WTC11 (cell line): ENCODE measurements around the gene TASP1.

Source experiments
- ESRRA ChIP-seq: sonication (generic); formaldehyde crosslinking; IDR thresholded peaks from 2 replicates; pipeline ENCODE4 v1.8.1; 2022; ENCODE audit warnings: mild to moderate bottlenecking, missing genetic modification reagents, borderline replicate concordance
- TF ChIP-seq, protein P1 (sequence below): sonication (generic); formaldehyde crosslinking; IDR thresholded peaks from 2 replicates; pipeline ENCODE4 v1.8.1; 2023; ENCODE audit warnings: mild to moderate bottlenecking, missing genetic modification reagents, moderate library complexity
- TF ChIP-seq, protein P2 (sequence below): fragments of 200-600 bp; IDR thresholded peaks from 2 replicates; pipeline ENCODE4 v1.8.0; 2022; ENCODE audit warnings: antibody characterized with exemption

DNA sequence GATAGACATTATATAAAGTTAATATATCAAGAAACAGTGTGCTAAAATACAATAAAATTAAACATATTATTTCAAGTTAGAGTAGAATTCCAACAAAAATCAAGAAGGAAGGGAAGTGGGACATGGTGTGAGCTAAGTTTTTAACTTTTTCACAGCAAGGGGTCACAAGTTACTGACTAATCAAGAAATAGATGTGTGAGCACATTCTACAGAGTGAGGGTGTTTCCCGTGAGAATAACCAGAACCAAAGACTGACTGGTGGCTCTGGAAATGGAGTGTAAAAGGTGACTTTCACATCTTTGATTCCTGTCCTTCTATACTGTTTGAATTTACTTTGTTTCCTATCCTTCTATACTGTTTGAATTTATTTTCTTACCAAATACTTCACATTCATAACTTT is 206.6 kb downstream of the TASP1 start:
- TF ChIP-seq, protein P1, sequence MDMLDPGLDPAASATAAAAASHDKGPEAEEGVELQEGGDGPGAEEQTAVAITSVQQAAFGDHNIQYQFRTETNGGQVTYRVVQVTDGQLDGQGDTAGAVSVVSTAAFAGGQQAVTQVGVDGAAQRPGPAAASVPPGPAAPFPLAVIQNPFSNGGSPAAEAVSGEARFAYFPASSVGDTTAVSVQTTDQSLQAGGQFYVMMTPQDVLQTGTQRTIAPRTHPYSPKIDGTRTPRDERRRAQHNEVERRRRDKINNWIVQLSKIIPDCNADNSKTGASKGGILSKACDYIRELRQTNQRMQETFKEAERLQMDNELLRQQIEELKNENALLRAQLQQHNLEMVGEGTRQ (CRISPR knock-in tag): no peak
- TF ChIP-seq ESRRA (CRISPR knock-in tag): no peak
- TF ChIP-seq, protein P2, sequence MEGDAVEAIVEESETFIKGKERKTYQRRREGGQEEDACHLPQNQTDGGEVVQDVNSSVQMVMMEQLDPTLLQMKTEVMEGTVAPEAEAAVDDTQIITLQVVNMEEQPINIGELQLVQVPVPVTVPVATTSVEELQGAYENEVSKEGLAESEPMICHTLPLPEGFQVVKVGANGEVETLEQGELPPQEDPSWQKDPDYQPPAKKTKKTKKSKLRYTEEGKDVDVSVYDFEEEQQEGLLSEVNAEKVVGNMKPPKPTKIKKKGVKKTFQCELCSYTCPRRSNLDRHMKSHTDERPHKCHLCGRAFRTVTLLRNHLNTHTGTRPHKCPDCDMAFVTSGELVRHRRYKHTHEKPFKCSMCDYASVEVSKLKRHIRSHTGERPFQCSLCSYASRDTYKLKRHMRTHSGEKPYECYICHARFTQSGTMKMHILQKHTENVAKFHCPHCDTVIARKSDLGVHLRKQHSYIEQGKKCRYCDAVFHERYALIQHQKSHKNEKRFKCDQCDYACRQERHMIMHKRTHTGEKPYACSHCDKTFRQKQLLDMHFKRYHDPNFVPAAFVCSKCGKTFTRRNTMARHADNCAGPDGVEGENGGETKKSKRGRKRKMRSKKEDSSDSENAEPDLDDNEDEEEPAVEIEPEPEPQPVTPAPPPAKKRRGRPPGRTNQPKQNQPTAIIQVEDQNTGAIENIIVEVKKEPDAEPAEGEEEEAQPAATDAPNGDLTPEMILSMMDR: no peak
